Measurements from ENCODE around the gene IFRD1.

Gene IFRD1

DNA sequence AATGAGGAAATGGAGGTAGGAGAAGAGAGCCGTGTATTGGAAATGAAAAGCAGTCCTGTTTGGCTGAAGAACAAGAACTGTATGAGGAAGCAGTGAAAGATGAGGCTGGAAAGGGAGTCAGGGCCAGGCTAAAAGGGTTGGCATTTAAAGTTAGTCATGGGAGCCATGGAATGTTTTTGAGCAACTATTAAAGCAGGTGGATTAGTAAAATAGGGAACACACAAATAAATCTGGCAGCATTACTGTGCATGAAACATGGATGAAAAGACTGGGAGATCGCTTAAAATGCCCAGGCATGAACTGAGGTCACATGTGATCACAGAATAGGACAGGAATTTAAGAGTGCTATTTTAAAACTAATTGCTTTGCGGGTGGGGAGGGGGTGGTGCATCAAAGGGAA is 1.4 kb upstream of the IFRD1 start (continued):
- TF ChIP-seq TSHZ2 (CRISPR knock-in tag; IDR thresholded peaks at IDR 0.05) (no peak), OSR1 (CRISPR knock-in tag; IDR thresholded peaks at IDR 0.05) (no peak)

DNA sequence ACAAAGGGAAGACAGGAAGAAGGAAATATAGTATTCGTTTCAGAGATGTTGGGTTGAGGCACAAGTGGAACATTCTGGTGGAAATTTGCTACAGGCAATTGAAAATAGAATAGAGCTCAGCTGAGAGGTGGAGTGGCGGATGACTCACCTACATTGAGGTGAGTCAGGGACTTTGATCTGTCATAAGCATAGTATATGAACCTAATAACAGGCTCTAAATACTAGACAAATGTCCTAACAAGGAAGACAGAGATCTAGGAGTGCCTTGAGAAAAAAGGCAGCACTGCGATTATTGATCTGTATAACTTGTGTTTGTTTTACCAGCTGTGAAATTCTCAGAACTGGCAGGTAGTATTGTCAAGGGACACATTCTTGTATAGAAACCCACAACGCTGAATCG is 907 bp upstream of the IFRD1 start:
- no peak for ATAC-seq
- TF ChIP-seq GLIS3 (CRISPR knock-in tag; IDR thresholded peaks at IDR 0.05) (no peak), ESRRG (CRISPR knock-in tag; IDR thresholded peaks at IDR 0.05) (no peak), ZFP30 (CRISPR knock-in tag; IDR thresholded peaks at IDR 0.05) (no peak), BACH2 (CRISPR knock-in tag; IDR thresholded peaks at IDR 0.05; ENCODE audit: borderline replicate concordance) (no peak), OSR1 (CRISPR knock-in tag; IDR thresholded peaks at IDR 0.05) (no peak), ZNF70 (CRISPR knock-in tag; IDR thresholded peaks at IDR 0.05) (no peak), PATZ1 (CRISPR knock-in tag; IDR thresholded peaks at IDR 0.05; ENCODE audit: borderline replicate concordance) (no peak), TCF4 (CRISPR knock-in tag; IDR thresholded peaks at IDR 0.05; ENCODE audit: borderline replicate concordance) (no peak), TOX (CRISPR knock-in tag; IDR thresholded peaks at IDR 0.05; ENCODE audit: borderline replicate concordance) (no peak), ZC3H10 (CRISPR knock-in tag; IDR thresholded peaks at IDR 0.05) (no peak), ZFP3 (CRISPR knock-in tag; IDR thresholded peaks at IDR 0.05) (no peak)
- TF ChIP-seq, protein P1, sequence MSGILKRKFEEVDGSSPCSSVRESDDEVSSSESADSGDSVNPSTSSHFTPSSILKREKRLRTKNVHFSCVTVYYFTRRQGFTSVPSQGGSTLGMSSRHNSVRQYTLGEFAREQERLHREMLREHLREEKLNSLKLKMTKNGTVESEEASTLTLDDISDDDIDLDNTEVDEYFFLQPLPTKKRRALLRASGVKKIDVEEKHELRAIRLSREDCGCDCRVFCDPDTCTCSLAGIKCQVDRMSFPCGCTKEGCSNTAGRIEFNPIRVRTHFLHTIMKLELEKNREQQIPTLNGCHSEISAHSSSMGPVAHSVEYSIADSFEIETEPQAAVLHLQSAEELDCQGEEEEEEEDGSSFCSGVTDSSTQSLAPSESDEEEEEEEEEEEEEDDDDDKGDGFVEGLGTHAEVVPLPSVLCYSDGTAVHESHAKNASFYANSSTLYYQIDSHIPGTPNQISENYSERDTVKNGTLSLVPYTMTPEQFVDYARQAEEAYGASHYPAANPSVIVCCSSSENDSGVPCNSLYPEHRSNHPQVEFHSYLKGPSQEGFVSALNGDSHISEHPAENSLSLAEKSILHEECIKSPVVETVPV (CRISPR knock-in tag; IDR thresholded peaks at IDR 0.05): no peak

- TF ChIP-seq ARNTL (CRISPR knock-in tag; IDR thresholded peaks at IDR 0.05; ENCODE audit: borderline replicate concordance, low read depth): no peak
- TF ChIP-seq TCF4 (CRISPR knock-in tag; IDR thresholded peaks at IDR 0.05; ENCODE audit: borderline replicate concordance): 0 out of 2 replicates have a peak, but pooled peaks have one; percentile 37
- TF ChIP-seq SNAI2 (CRISPR knock-in tag; IDR thresholded peaks at IDR 0.05): peak; percentile 78; the same call in 1 of the 2 replicates
- TF ChIP-seq GLIS3 (CRISPR knock-in tag; IDR thresholded peaks at IDR 0.05): peak; percentile 85
- TF ChIP-seq ESRRG (CRISPR knock-in tag; IDR thresholded peaks at IDR 0.05): no peak
- TF ChIP-seq ZFP3 (CRISPR knock-in tag; IDR thresholded peaks at IDR 0.05): peak; percentile 80; the same call in 1 of the 2 replicates
- no peak for TF ChIP-seq CREB5 (CRISPR knock-in tag; IDR thresholded peaks at IDR 0.05; ENCODE audit: low read depth)
- TF ChIP-seq, protein P1 (CRISPR knock-in tag; IDR thresholded peaks at IDR 0.05): 0 out of 2 replicates have a peak, but pooled peaks have one; percentile 57
- peak; percentile 83; the same call in 1 of the 2 replicates for TF ChIP-seq TSHZ2 (CRISPR knock-in tag; IDR thresholded peaks at IDR 0.05)
- peak; percentile 22; the same call in 1 of the 2 replicates for TF ChIP-seq ZC3H10 (CRISPR knock-in tag; IDR thresholded peaks at IDR 0.05)
- ATAC-seq: peak; percentile 90
Measured at GRCh38 chr7:112450807-112451761, 824 bp downstream of the IFRD1 start.

Data from SK-N-SH treated with all-trans-retinoic acid at 6 μM for 48 hours (cell line).